Measurements from ENCODE around the gene TMEM62.

TMEM62 gene

GRCh38 chr15:43133430-43134156, at the start of gene TMEM62:
TSS of gene TMEM62 (plus strand) at chr15:43133586. CDS start at chr15:43133803, 217 bp downstream.
- TF ChIP-seq, protein P1, sequence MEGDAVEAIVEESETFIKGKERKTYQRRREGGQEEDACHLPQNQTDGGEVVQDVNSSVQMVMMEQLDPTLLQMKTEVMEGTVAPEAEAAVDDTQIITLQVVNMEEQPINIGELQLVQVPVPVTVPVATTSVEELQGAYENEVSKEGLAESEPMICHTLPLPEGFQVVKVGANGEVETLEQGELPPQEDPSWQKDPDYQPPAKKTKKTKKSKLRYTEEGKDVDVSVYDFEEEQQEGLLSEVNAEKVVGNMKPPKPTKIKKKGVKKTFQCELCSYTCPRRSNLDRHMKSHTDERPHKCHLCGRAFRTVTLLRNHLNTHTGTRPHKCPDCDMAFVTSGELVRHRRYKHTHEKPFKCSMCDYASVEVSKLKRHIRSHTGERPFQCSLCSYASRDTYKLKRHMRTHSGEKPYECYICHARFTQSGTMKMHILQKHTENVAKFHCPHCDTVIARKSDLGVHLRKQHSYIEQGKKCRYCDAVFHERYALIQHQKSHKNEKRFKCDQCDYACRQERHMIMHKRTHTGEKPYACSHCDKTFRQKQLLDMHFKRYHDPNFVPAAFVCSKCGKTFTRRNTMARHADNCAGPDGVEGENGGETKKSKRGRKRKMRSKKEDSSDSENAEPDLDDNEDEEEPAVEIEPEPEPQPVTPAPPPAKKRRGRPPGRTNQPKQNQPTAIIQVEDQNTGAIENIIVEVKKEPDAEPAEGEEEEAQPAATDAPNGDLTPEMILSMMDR (IDR thresholded peaks at IDR 0.05; ENCODE audit: borderline replicate concordance, control extremely low read depth, extremely low read depth, insufficient read depth, missing control alignments): no peak
- DNase-seq (ENCODE audit: low spot score): peak; percentile 96
- in situ Hi-C loops (cut with MboI; ENCODE audit: low sequenced_read_pairs, unreplicated experiment): no loop called here

DNA sequence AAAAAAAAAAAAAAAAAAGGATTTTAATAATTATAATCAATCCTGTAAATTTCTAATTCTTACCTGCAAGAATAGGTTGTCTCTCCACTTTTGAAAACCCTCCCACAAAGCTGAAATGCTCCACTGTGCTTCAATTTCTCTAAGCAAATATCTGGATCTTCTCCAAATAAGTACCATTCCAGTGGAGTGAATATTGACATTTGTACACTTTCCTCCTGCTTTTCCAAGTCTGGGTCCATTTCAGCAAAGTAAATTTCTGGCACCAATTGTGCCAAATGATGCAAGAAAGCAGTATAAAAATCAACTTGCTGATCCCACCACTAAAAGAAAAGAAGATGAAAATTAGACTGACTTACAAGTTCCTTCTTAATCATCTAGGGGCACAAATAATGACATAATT, 47.5 kb upstream of the TMEM62 start:
- TF ChIP-seq, protein P1 (IDR thresholded peaks at IDR 0.05; ENCODE audit: borderline replicate concordance, control extremely low read depth, extremely low read depth, insufficient read depth, missing control alignments): no peak
- no peak for DNase-seq (ENCODE audit: low spot score)

GRCh38 chr15:43086551-43086950, 46.8 kb upstream of the TMEM62 start:
- peak; percentile 40 for DNase-seq (ENCODE audit: low spot score)
- in situ Hi-C loops (cut with MboI; ENCODE audit: low sequenced_read_pairs, unreplicated experiment): no loop called here
- TF ChIP-seq, protein P1 (IDR thresholded peaks at IDR 0.05; ENCODE audit: borderline replicate concordance, control extremely low read depth, extremely low read depth, insufficient read depth, missing control alignments): no peak

More for the DNA sequence above, 47.5 kb upstream of the TMEM62 start:
- in situ Hi-C loops (cut with MboI; ENCODE audit: low sequenced_read_pairs, unreplicated experiment): no loop called here

DNA sequence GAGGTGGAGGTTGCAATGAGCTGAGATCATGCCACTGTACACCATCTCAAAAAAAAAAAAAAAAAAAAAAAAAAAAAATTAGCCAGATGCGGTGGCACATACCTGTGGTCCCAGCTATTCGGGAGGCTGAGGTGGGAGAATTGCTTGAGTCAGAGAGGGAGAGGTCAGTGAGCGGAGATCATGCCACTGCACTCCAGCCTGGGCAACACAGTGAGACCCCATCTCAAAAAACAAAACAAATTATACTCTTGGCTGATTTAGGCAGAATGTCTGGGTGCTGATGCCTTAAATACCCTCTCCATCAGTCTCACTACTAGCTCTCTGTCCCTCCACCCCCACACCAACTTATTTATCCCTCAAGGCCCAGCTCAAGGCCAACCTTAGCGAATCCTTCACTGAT, 41.5 kb upstream of the TMEM62 start:
- TF ChIP-seq, protein P1 (IDR thresholded peaks at IDR 0.05; ENCODE audit: borderline replicate concordance, control extremely low read depth, extremely low read depth, insufficient read depth, missing control alignments): no peak
- no peak for DNase-seq (ENCODE audit: low spot score)
- in situ Hi-C loops (cut with MboI; ENCODE audit: low sequenced_read_pairs, unreplicated experiment): no loop called here

DNA sequence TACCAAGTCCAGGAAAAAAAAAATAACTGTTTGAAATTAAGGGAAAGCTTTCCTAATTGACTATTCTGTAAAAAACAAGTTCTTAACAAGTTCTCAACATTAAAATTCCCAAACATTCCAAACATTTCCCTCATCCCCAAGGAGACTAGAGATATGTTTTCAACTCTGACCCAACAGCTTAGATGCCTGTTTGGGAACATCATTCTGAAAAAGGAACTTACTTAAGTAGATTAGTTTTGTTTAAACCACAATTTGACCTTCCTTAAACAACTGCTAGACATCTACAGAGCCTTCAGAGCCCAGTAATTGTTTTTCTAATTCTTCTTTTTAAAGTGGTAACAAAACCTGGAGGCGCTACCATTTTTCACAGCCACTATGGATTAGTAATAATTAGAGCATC, 40.4 kb upstream of the TMEM62 start:
- peak; percentile 37 for DNase-seq (ENCODE audit: low spot score)
- in situ Hi-C loops (cut with MboI; ENCODE audit: low sequenced_read_pairs, unreplicated experiment): no loop called here
- TF ChIP-seq, protein P1 (IDR thresholded peaks at IDR 0.05; ENCODE audit: borderline replicate concordance, control extremely low read depth, extremely low read depth, insufficient read depth, missing control alignments): no peak

GRCh38 chr15:43094416-43095030, 38.9 kb upstream of the TMEM62 start:
- in situ Hi-C loops (cut with MboI; ENCODE audit: low sequenced_read_pairs, unreplicated experiment): no loop called here
- TF ChIP-seq, protein P1 (IDR thresholded peaks at IDR 0.05; ENCODE audit: borderline replicate concordance, control extremely low read depth, extremely low read depth, insufficient read depth, missing control alignments): no peak

More at GRCh38 chr15:43094416-43095030, 38.9 kb upstream of the TMEM62 start:
- DNase-seq (ENCODE audit: low spot score): no peak
